Fibroblast of skin of right quadriceps (primary cell): ENCODE results near the gene CCNB2.
"Not testable (repeated sequence)": the region's sequence is repeated elsewhere in the genome, so short reads cannot be mapped to it uniquely, and the experiment has no call there.

Experiments
- DNase-seq: peaks from one replicate; pipeline ENCODE4 v3.0.0-alpha.2; 2013

CCNB2 gene

DNA sequence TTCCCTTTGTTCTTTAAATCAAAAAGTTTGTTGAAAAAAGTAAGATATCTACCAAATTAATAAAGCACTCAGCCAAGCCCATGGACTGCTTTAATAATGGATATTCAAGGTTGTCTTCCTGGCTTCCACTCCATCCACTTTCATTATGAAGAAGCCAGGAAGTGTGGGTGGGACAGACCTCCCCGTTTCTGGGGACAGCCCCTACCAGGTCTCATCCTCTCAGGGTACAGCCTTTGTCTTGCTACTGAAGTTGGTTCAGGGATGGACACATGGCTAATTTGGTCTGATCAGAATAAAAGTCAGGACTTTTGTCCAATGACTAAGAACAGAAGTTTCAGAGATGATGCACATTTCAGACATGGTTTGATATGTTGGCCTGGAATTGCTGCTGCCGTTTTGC is 32.6 kb downstream of the CCNB2 start:
- DNase-seq, result no peak

DNA sequence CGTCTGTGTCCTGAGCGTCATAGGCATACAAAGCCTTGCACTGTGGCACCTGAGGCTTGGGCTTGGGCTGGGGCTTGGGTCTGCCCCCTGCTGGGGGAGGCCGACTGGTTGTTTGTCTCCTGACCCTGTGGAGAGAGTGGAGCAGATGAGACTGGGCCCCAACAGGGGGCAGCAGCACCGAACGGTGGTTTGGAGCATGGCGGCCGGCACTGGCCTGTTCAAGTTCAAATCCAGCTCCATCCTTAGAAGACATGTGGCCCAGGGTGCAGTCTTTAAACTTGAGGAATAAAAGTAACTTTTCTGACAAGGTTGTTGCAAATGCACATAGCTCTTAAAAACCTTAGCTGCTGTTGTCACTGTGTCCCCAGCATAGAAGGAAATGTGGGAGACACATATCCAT is 33.3 kb downstream of the CCNB2 start:
- peak; percentile 27 for DNase-seq

GRCh38 chr15:59140422-59141226 is 35.7 kb downstream of the CCNB2 start:
- no peak for DNase-seq

- DNase-seq, result no peak
Observed at GRCh38 chr15:59143281-59143680, 38.3 kb downstream of the CCNB2 start.

DNA sequence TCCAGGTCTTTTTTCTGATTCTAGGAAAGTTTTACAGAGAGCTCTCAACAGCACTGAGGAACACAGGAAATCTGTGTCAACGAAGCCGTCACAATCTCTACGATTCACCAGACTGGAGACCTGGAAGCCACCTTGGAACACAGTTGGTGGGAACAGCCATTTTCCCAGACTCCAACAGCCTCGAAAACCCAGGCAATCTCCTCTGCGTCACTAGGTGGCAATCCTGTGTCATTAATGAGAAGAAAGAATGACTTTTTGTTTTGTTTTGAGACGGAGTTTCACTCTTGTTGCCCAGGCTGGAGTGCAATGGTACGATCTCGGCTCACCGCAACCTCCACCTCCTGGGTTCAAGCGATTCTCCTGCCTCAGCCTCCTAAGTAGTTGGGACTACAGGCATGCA is 39.6 kb downstream of the CCNB2 start:
- not testable (repeated sequence) for DNase-seq

GRCh38 chr15:59147666-59148065 is 42.7 kb downstream of the CCNB2 start:
- no peak for DNase-seq

DNA sequence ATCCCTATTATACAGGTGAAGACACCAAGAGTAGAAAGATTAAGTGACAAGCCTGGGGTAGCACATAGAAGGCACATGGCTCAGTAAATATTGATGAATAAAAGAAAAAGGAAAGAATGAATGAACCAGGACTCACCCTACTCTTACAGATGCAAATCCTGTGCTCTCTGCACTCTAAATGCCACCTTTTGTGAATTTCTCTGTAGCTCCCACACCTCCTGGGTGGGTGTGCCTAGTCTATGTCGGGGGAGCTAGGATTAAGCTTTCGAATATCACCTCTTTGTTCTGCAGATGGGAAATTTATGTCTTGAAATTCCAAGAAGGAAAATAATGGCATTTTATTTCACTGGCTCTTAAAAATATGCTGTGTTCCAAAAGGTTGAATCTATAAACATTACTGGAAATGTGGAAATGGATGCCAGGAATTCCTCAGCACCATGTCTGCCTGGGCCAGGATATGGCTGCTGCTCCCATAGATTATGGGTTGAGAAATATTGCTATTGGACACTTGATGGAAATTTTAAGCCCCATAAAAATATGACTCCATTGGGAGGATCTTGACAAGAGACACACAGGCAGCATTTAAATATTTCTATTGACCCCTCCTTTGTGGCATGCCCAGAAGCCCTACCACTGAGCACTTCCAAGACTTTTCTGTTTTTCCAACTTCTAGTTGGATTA is 43.3 kb downstream of the CCNB2 start:
- DNase-seq, result peak; percentile 78

- DNase-seq, result no peak
Observed at GRCh38 chr15:59150185-59150584, 45.2 kb downstream of the CCNB2 start.

DNA sequence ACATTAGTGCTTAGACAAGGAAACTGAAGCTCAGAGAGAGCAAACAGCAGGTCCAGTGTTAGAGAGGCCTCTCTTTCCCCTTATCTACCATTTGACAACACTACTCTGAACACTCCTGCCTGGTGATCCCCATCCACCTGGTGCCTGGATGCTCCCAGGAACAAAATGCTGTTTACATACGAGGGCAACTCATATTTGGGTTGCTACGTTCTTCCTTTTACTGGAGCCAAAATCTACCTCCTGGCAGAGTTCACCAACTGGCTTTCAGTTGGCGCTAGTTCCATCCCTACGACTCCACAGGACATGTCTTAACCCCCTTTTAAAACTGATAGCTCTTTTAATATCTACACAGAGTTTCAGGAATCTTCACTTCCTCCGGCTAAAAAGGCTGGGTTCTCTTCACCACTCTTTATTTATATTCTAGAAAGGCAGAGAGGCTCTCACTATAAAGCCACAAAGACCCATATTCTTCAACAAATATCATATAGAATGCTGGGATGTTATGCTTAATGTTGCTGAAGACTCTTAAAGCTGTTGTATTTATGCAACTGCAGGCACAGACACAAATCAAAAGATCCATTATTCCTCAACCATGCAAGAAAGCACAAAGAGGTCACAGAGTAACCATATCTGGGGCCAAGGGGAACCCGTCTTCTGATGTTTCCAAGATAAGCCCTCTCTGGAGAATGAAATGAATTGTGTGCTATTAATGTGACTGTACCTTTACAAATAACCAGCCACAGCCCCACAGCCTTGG is 47.9 kb downstream of the CCNB2 start:
- DNase-seq, result no peak

DNA sequence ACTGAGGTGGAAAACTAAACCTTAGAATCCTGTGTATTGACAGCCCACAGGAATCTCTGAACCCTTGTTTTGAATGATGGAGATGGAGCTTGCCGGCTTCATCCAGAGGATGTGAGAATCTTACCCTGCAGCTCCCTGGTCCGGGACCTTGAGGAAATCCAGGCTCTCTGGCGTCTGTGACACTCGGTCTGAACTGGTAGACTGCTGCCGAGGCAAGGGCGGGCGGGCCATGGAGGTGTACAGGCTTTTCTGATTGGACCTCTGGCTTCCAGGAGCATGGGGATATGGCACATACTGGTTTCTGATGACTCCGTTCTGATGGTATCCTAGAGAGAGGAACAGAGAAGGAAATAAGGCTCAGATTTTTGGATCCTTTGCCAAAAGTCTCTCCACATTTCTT is 48.5 kb downstream of the CCNB2 start:
- DNase-seq, result no peak

- DNase-seq, result no peak
Observed at GRCh38 chr15:59154243-59154642, 49.3 kb downstream of the CCNB2 start.

DNA sequence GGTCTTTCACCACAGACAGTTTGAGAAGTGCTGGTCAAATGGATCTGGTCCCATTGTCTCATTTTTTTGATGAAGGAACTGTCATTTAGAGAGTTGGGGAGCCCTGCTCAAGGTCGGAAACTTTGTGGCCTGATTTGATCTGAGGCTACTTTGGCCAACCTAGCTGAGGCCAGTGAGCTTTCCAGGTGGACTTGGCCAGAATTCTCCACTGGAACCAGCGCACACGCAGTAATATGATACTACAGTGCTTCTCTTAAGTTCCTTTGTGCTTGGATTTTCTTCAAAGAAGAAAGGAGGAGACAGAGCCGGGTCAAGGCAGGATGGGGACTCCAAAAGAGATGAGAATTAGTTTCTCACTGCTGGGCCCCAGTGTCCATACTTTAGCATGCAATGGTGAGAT is 50.5 kb downstream of the CCNB2 start:
- no peak for DNase-seq

DNA sequence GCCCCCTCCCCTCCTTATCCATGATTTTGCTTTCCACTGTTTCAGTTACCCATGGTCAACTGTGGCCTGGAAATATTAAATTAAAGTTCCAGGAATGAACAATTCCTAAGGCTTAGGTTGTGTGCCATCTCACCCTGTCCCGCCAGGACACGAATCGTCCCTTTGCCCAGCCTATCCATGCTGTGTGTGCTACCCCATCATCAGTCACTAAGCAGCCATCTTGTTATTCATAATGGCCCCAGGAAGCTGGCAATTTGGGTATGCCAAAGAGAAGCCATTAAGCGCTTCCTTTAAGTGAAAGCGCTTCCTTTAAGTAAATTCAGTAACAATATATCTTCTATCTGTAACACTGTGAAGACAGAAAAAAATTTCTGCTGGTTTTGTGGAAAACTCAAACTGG is 52.5 kb downstream of the CCNB2 start:
- no peak for DNase-seq

GRCh38 chr15:59157840-59158700 is 53.1 kb downstream of the CCNB2 start:
- DNase-seq, result peak; percentile 54

- DNase-seq, result no peak
Observed at GRCh38 chr15:59158701-59159034, 53.7 kb downstream of the CCNB2 start.

- DNase-seq, result no peak
Observed at GRCh38 chr15:59159210-59159609, 54.3 kb downstream of the CCNB2 start.

DNA sequence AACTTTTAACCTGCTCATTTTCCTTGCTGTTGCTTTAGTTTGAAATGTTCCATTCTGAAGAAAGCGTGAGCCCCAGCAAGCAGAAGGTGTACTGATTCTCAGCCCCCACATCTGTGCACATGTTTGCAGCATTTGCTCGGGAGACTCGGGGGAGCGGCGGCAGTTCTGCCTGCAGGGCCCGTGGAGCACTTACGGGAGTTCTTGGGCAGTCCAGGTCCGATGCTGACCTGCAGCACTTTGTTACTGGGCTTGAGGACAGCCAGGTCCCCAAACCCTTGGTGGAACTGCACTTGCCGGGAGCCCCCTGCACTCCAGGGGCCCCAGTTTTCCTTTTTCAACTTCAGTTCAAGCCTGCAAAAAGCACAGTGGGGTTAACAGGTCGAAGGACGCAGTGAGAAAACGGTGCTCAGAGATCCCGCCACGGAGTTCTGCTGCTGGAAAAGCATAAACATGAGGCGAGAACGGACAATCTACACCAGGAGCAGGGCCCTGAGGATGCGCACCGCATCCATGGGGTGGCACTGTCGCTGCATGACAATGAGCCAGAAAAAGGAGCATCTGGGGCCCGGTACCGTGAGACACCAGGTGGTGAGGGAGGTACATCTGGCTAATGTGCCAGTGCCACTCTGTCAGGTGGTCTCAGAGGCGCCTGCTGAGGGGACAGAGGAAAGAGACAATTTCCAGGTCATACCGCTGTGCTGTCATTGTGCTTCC is 56.1 kb downstream of the CCNB2 start:
- DNase-seq, result no peak

- DNase-seq, result not testable (repeated sequence)
Observed at GRCh38 chr15:59162080-59162479, 57.1 kb downstream of the CCNB2 start.

DNA sequence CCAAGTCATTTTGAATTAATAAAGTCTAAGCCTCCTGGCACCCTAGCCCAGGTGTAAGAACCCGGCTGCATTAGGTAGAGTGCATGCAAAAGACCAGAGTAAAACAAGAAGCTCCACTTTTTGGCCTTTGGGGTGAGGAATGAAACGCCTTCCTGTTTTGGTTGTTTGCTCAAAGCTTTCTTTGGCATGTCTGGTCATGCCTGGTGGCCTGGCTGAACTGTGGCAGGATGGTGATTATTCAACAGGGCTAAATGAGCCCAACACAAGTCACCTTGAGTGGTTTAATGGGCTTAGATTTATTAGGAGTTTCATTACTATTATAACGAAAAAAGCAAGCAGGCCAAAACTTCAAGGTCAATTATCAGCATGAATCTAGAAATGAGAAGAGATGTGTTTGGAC is 60.8 kb downstream of the CCNB2 start:
- no peak for DNase-seq

GRCh38 chr15:59166166-59166565 is 61.2 kb downstream of the CCNB2 start:
- DNase-seq, result no peak

- DNase-seq, result no peak
Observed at GRCh38 chr15:59166601-59167265, 61.8 kb downstream of the CCNB2 start.

- DNase-seq, result peak; percentile 39
Observed at GRCh38 chr15:59168536-59168935, 63.6 kb downstream of the CCNB2 start.
